Stimulated activated naive CD8-positive, alpha-beta T cell treated with anti-CD3 and anti-CD28 coated beads, Interleukin-15, Interleukin-2, amounts not matched to agents 100 ng/mL and 50 ng/mL, for 24 hours (primary cell): ENCODE data around the gene ODF4.

Experiments
- H3K27ac Mint-ChIP-seq: one replicate; pipeline ENCODE4 v1.8.0; 2021; ENCODE audit warnings: mild to moderate bottlenecking, mixed read lengths
- H3K27me3 Mint-ChIP-seq: one replicate; pipeline ENCODE4 v1.8.0; 2021; ENCODE audit warnings: mixed read lengths
- H3K36me3 Mint-ChIP-seq: one replicate; pipeline ENCODE4 v1.8.0; 2021; ENCODE audit warnings: low read depth, mixed read lengths
- H3K4me1 Mint-ChIP-seq: one replicate; pipeline ENCODE4 v1.8.0; 2021; ENCODE audit warnings: low read depth, mixed read lengths
- H3K4me3 Mint-ChIP-seq: one replicate; pipeline ENCODE4 v1.8.0; 2021; ENCODE audit warnings: mild to moderate bottlenecking, mixed read lengths
- H3K9me3 Mint-ChIP-seq: one replicate; pipeline ENCODE4 v1.8.0; 2021; ENCODE audit warnings: mixed read lengths

Gene ODF4

GRCh38 chr17:8318010-8318935, 21.4 kb upstream of the ODF4 start:
- Mint-ChIP-seq H3K4me1 (no peaks in the 10 kb centered on the region), H3K4me3 (no peak overlapping the region), H3K27ac (no peak overlapping the region), H3K27me3 (peaks cover 14% of the 10 kb centered on the region), H3K9me3 (no peaks in the 10 kb centered on the region), H3K36me3 (no peaks in the 10 kb centered on the region)

GRCh38 chr17:8320262-8320661, 19.4 kb upstream of the ODF4 start:
- Mint-ChIP-seq H3K9me3 (no peaks in the 10 kb centered on the region), H3K27me3 (peaks cover 18% of the 10 kb centered on the region), H3K36me3 (no peaks in the 10 kb centered on the region), H3K4me1 (no peaks in the 10 kb centered on the region), H3K4me3 (no peak overlapping the region), H3K27ac (no peak overlapping the region)

GRCh38 chr17:8320990-8321389, 18.6 kb upstream of the ODF4 start:
- H3K4me3 Mint-ChIP-seq = no peak overlapping the region
- no peaks in the 10 kb centered on the region for H3K9me3 Mint-ChIP-seq
- peaks cover 3% of the 10 kb centered on the region for H3K4me1 Mint-ChIP-seq
- H3K27me3 Mint-ChIP-seq = peaks cover 22% of the 10 kb centered on the region
- no peak overlapping the region for H3K27ac Mint-ChIP-seq
- H3K36me3 Mint-ChIP-seq = no peaks in the 10 kb centered on the region

- H3K9me3 Mint-ChIP-seq = no peaks in the 10 kb centered on the region
- H3K4me1 Mint-ChIP-seq = peaks cover 14% of the 10 kb centered on the region
- peaks cover 27% of the 10 kb centered on the region for H3K27me3 Mint-ChIP-seq
- H3K36me3 Mint-ChIP-seq = no peaks in the 10 kb centered on the region
- H3K4me3 Mint-ChIP-seq = no peak overlapping the region
- H3K27ac Mint-ChIP-seq = no peak overlapping the region
These were observed 17.6 kb upstream of the ODF4 start for GRCh38 chr17:8322061-8322460.

- H3K4me3 Mint-ChIP-seq = no peak overlapping the region
- no peak overlapping the region for H3K27ac Mint-ChIP-seq
- H3K4me1 Mint-ChIP-seq = peaks cover 19% of the 10 kb centered on the region
- peaks cover 39% of the 10 kb centered on the region for H3K27me3 Mint-ChIP-seq
- H3K9me3 Mint-ChIP-seq = no peaks in the 10 kb centered on the region
- H3K36me3 Mint-ChIP-seq = no peaks in the 10 kb centered on the region
These were observed 15.5 kb upstream of the ODF4 start for GRCh38 chr17:8324132-8324531.

GRCh38 chr17:8324923-8325322, 14.7 kb upstream of the ODF4 start:
- H3K9me3 Mint-ChIP-seq = no peaks in the 10 kb centered on the region
- H3K27ac Mint-ChIP-seq = no peak overlapping the region
- H3K4me1 Mint-ChIP-seq = peaks cover 19% of the 10 kb centered on the region
- H3K4me3 Mint-ChIP-seq = no peak overlapping the region
- peaks cover 39% of the 10 kb centered on the region for H3K27me3 Mint-ChIP-seq
- H3K36me3 Mint-ChIP-seq = no peaks in the 10 kb centered on the region

- no peaks in the 10 kb centered on the region for H3K9me3 Mint-ChIP-seq
- H3K27me3 Mint-ChIP-seq = peaks cover 39% of the 10 kb centered on the region
- peak overlapping the region; percentile 71 for H3K4me3 Mint-ChIP-seq
- no peaks in the 10 kb centered on the region for H3K36me3 Mint-ChIP-seq
- no peak overlapping the region for H3K27ac Mint-ChIP-seq
- H3K4me1 Mint-ChIP-seq = peaks cover 19% of the 10 kb centered on the region
These were observed 12.9 kb upstream of the ODF4 start for GRCh38 chr17:8326511-8327302.

GRCh38 chr17:8327303-8327649, 12.4 kb upstream of the ODF4 start:
- Mint-ChIP-seq H3K4me3 (peak overlapping the region; percentile 71), H3K36me3 (no peaks in the 10 kb centered on the region)

GRCh38 chr17:8332128-8332527, 7.5 kb upstream of the ODF4 start:
- Mint-ChIP-seq H3K36me3 (no peaks in the 10 kb centered on the region), H3K4me1 (peaks cover 5% of the 10 kb centered on the region), H3K27me3 (peaks cover 14% of the 10 kb centered on the region), H3K4me3 (no peak overlapping the region), H3K27ac (no peak overlapping the region), H3K9me3 (no peaks in the 10 kb centered on the region)

More at GRCh38 chr17:8327303-8327649, 12.4 kb upstream of the ODF4 start:
- Mint-ChIP-seq H3K4me1 (peaks cover 19% of the 10 kb centered on the region), H3K27me3 (peaks cover 39% of the 10 kb centered on the region), H3K27ac (no peak overlapping the region), H3K9me3 (no peaks in the 10 kb centered on the region)

- Mint-ChIP-seq H3K4me3 (no peak overlapping the region), H3K27ac (no peak overlapping the region), H3K4me1 (peaks cover 2% of the 10 kb centered on the region), H3K36me3 (no peaks in the 10 kb centered on the region), H3K9me3 (no peaks in the 10 kb centered on the region), H3K27me3 (peaks cover 10% of the 10 kb centered on the region)
These were observed 7.0 kb upstream of the ODF4 start for GRCh38 chr17:8332688-8333087.

- peaks cover 8% of the 10 kb centered on the region for H3K4me1 Mint-ChIP-seq
- H3K36me3 Mint-ChIP-seq = no peaks in the 10 kb centered on the region
- no peaks in the 10 kb centered on the region for H3K9me3 Mint-ChIP-seq
- H3K4me3 Mint-ChIP-seq = no peak overlapping the region
- H3K27ac Mint-ChIP-seq = no peak overlapping the region
- H3K27me3 Mint-ChIP-seq = peaks cover 5% of the 10 kb centered on the region
These were observed 6.4 kb upstream of the ODF4 start for GRCh38 chr17:8333281-8333680.

- peak overlapping the region; percentile 6 for H3K4me3 Mint-ChIP-seq
- no peaks in the 10 kb centered on the region for H3K36me3 Mint-ChIP-seq
- H3K27ac Mint-ChIP-seq = no peak overlapping the region
- H3K27me3 Mint-ChIP-seq = peaks cover 4% of the 10 kb centered on the region
- no peaks in the 10 kb centered on the region for H3K9me3 Mint-ChIP-seq
- peaks cover 16% of the 10 kb centered on the region for H3K4me1 Mint-ChIP-seq
These were observed 1.6 kb upstream of the ODF4 start for GRCh38 chr17:8337802-8338752.

- Mint-ChIP-seq H3K4me3 (no peak overlapping the region), H3K4me1 (peaks cover 16% of the 10 kb centered on the region), H3K9me3 (no peaks in the 10 kb centered on the region), H3K27me3 (peaks cover 4% of the 10 kb centered on the region), H3K27ac (no peak overlapping the region), H3K36me3 (no peaks in the 10 kb centered on the region)
These were observed 893 bp upstream of the ODF4 start for GRCh38 chr17:8338753-8339140.

- Mint-ChIP-seq H3K4me1 (peaks cover 16% of the 10 kb centered on the region), H3K36me3 (no peaks in the 10 kb centered on the region), H3K9me3 (no peaks in the 10 kb centered on the region), H3K27me3 (peaks cover 8% of the 10 kb centered on the region), H3K4me3 (no peak overlapping the region), H3K27ac (no peak overlapping the region)
These were observed 1.8 kb downstream of the ODF4 start for GRCh38 chr17:8341456-8341855.
